ENCODE results near the gene PDE12. TPM values are rescaled to one million over a fixed set of nuclear protein-coding genes. Genes with fewer than 3 reads are reported as not detected.

Gene PDE12
- total and polyA plus RNA-seq, 2 of the 8 experiments (the other 6 are each of a cell fraction or from before 2014, with no cell fraction given) = 9.0 to 12.1 TPM

DNA sequence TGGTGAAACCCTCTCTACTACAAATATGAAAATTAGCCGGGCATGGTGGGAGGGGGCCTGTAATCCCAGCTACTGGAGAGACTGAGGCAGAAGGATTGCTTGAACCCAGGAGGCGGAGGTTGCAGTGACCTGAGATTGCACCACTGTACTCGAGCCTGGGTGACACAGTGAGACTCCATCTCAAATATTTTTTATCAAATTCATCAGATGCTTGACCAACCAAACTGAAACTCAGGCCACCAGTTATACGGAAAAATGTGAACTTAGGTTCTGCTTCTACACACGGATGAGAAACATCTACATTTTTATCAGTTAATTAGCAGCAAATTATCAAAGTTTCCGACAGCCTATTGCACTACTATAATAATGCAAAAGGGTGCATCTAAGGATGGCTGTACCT lies 36.2 kb downstream of the PDE12 start:
- Histone ChIP-seq H4K5ac (ENCODE audit: insufficient read length, low read depth, low read length) (no peak overlapping the region), H2BK20ac (ENCODE audit: low read length) (no peak overlapping the region), H4K8ac (ENCODE audit: extremely low read depth, insufficient read depth, low read length) (no peak overlapping the region), H4K20me1 (replicated peaks in 1 of 2; ENCODE audit: control insufficient read depth in 1 of 2, insufficient read depth in 2 of 2, low read length in 2 of 2) (peaks cover 14% of the 10 kb centered on the region in 2 experiments), H2BK12ac (ENCODE audit: low read depth, low read length) (no peak overlapping the region), H4K91ac (replicated peaks; ENCODE audit: insufficient read length, low read length) (no peak overlapping the region), H3K4ac (replicated peaks; ENCODE audit: insufficient read length, low read depth, low read length) (no peak overlapping the region), H3K79me2 (ENCODE audit: control insufficient read depth in 1 of 2, insufficient read depth in 2 of 2, low read length in 2 of 2) (peaks cover 57 to 91% of the 10 kb centered on the region in 2 experiments), H3K23me2 (ENCODE audit: low read depth, low read length) (peaks cover 2% of the 10 kb centered on the region; the same call in 1 of the 2 replicates), H3K14ac (ENCODE audit: insufficient read length) (no peak overlapping the region), H3K79me1 (ENCODE audit: low read depth, low read length) (peaks cover 2% of the 10 kb centered on the region; the same call in 1 of the 2 replicates), H3K4me2 (ENCODE audit: insufficient read depth in 1 of 2, low read depth in 2 of 2, low read length in 2 of 2) (no peak overlapping the region), H3K9me3 (ENCODE audit: insufficient read depth in 2 of 2, low read depth in 1 of 2, low read length in 1 of 2) (no peaks in the 10 kb centered on the region), H3K4me3 (ENCODE audit: extremely low read depth in 1 of 4, insufficient read depth in 2 of 4, low read depth in 3 of 4, low read length in 4 of 4) (no peak overlapping the region), H2AK5ac (ENCODE audit: low read depth, low read length) (no peak overlapping the region), H2BK5ac (ENCODE audit: low read depth, low read length) (no peak overlapping the region), H2BK120ac (replicated peaks; ENCODE audit: low read depth, low read length) (no peak overlapping the region), H3K4me1 (replicated peaks in 1 of 4; ENCODE audit: control insufficient read depth in 3 of 4, insufficient read depth in 4 of 4, low read length in 3 of 4) (no peaks in the 10 kb centered on the region; a peak in 1 of 7 replicates), H3K56ac (replicated peaks; ENCODE audit: insufficient read length, low read depth, low read length) (no peak overlapping the region), H2AFZ (ENCODE audit: low read length) (no peak overlapping the region), H3K9ac (replicated peaks in 1 of 4; ENCODE audit: extremely low read depth in 1 of 4, low read depth in 3 of 4, low read length in 3 of 4) (no peak overlapping the region; a peak in 1 of 7 replicates), H3K18ac (ENCODE audit: extremely low read depth, low read length) (no peak overlapping the region), H3K36me3 (ENCODE audit: control insufficient read depth in 2 of 4, insufficient read depth in 4 of 4, low read length in 3 of 4) (no peaks in the 10 kb centered on the region; a peak in 1 of 8 replicates), H3K23ac (ENCODE audit: insufficient read length) (no peak overlapping the region), H3K27me3 (replicated peaks in 1 of 4; ENCODE audit: control insufficient read depth in 3 of 4, extremely low read depth in 1 of 4, insufficient read depth in 3 of 4, low read length in 3 of 4) (no peaks in the 10 kb centered on the region), H3K27ac (ENCODE audit: low read depth, low read length) (no peak overlapping the region), H2BK15ac (ENCODE audit: low read length) (no peak overlapping the region)
- DNase-seq (ENCODE audit: low read depth in 1 of 2, low spot score in 2 of 2) (no peak), FAIRE-seq (no peak)
- POLR2A ChIA-PET (ENCODE audit: partially characterized antibody) = interaction anchor here (1.0 to 2.6 kb wide), 3 partner anchors 11 to 42 kb away, joined by 3 to 8 read pairs (median 4); no protein-coding TSS in a partner anchor
- CTCF ChIA-PET (ENCODE audit: partially characterized antibody) = interaction anchor here (0.6 to 1.1 kb wide), 2 partner anchors 259 to 575 kb away, joined by 3 to 4 read pairs; no protein-coding TSS in a partner anchor
- WGBS, 2 experiments (ENCODE audit: extremely low coverage in 1 of 2, insufficient coverage in 1 of 2, insufficient read length in 1 of 2, insufficient replicate concordance in 2 of 2, low coverage in 1 of 2, low lambda C conversion rate in 2 of 2, missing lambda C conversion rate in 1 of 2) = 74% methylated on average over 6 of the region's 6 CpGs; no CpG with 5 or more reads in 1 of the 2 experiments
- TF ChIP-seq CBX8 (IDR thresholded peaks at IDR 0.05; ENCODE audit: borderline replicate concordance, low read depth, low read length) (no peak), BACH1 (IDR thresholded peaks at IDR 0.05; ENCODE audit: low read length) (no peak), TCF12 (IDR thresholded peaks at IDR 0.05; ENCODE audit: low read depth, low read length) (no peak), PHF8 (conservative IDR thresholded peaks at IDR 0.05; ENCODE audit: low read depth, low read length) (no peak), CBX5 (IDR thresholded peaks at IDR 0.05; ENCODE audit: low read depth, low read length) (no peak), POLR2AphosphoS5 (IDR thresholded peaks at IDR 0.05; ENCODE audit: low read depth, low read length) (peak; percentile 36; the same call in 1 of the 2 replicates), CHD2 (IDR thresholded peaks at IDR 0.05; ENCODE audit: low read length) (no peak), SAP30 (IDR thresholded peaks at IDR 0.05; ENCODE audit: insufficient read depth, insufficient replicate concordance, low read length) (no peak), POLR2A (IDR thresholded peaks at IDR 0.05; ENCODE audit: control extremely low read depth in 1 of 2, low read depth in 2 of 2, low read length in 2 of 2) (0 out of 3 replicates have a peak, but pooled peaks of 1 of the 2 experiments have one; percentile 23), SP4 (IDR thresholded peaks at IDR 0.05; ENCODE audit: low read length) (no peak), RBBP5 (IDR thresholded peaks at IDR 0.05; ENCODE audit: borderline replicate concordance, low read depth, low read length) (no peak), CHD1 (IDR thresholded peaks at IDR 0.05; ENCODE audit: low read depth, low read length) (no peak), CTBP2 (IDR thresholded peaks at IDR 0.05; ENCODE audit: borderline replicate concordance, insufficient read depth, insufficient read length, low read length) (no peak), YY1 (IDR thresholded peaks at IDR 0.05; ENCODE audit: low read depth, low read length) (no peak), SIN3A (conservative IDR thresholded peaks at IDR 0.05 in 1 of 2, IDR thresholded peaks at IDR 0.05 in 1 of 2; ENCODE audit: low read depth in 1 of 2, low read length in 2 of 2) (no peak)

Data from H1 (cell line).